Measurements from ENCODE around the gene ATP6AP1. TPM values are rescaled to one million over a fixed set of nuclear protein-coding genes. Genes with fewer than 3 reads are reported as not detected.

The ATP6AP1 gene
- total RNA-seq, 1 donor from 2014 or later = 52.6 TPM

GRCh38 chrX:154460326-154460725, 31.8 kb downstream of the ATP6AP1 start:
- DNase-seq (ENCODE audit: low spot score in 2 of 2) = no peak
- Histone ChIP-seq H3K4me1 (no peaks in the 10 kb centered on the region), H3K27ac (peak overlapping the region in 1 of 2 donors; percentile 82), H3K36me3 (peaks cover 12 to 14% of the 10 kb centered on the region in 2 donors), H3K9me3 (no peaks in the 10 kb centered on the region), H3K4me3 (peak overlapping the region in 1 of 2 donors; percentile 89), H3K27me3 (no peaks in the 10 kb centered on the region)
- TF ChIP-seq CTCF (IDR thresholded peaks at IDR 0.05) = peak in 1 of 3 experiments; percentile 15
- intact Hi-C loops (cut with DNase I) = no loop called here

- TF ChIP-seq CTCF (IDR thresholded peaks at IDR 0.05) = no peak
- intact Hi-C loops (cut with DNase I) = no loop called here
- Histone ChIP-seq H3K27ac (no peak overlapping the region), H3K27me3 (no peaks in the 10 kb centered on the region), H3K4me3 (no peak overlapping the region), H3K36me3 (peaks cover 31 to 32% of the 10 kb centered on the region in 2 donors), H3K9me3 (no peaks in the 10 kb centered on the region), H3K4me1 (no peaks in the 10 kb centered on the region)
- no peak for DNase-seq (ENCODE audit: low spot score in 2 of 2)
These were observed 33.9 kb downstream of the ATP6AP1 start for GRCh38 chrX:154462396-154462795.

GRCh38 chrX:154463611-154464220, 35.2 kb downstream of the ATP6AP1 start:
- no peak for DNase-seq (ENCODE audit: low spot score in 2 of 2)
- intact Hi-C loops (cut with DNase I) = no loop called here

GRCh38 chrX:154464806-154465365, 36.4 kb downstream of the ATP6AP1 start:
- DNase-seq (ENCODE audit: low spot score in 2 of 2) = no peak
- intact Hi-C loops (cut with DNase I) = no loop called here
- no peak for TF ChIP-seq CTCF (IDR thresholded peaks at IDR 0.05)
- H3K27me3 ChIP-seq = no peaks in the 10 kb centered on the region
- peaks cover 51 to 53% of the 10 kb centered on the region in 2 donors for H3K36me3 ChIP-seq
- H3K4me3 ChIP-seq = no peak overlapping the region
- no peaks in the 10 kb centered on the region for H3K4me1 ChIP-seq
- no peaks in the 10 kb centered on the region for H3K9me3 ChIP-seq
- H3K27ac ChIP-seq = no peak overlapping the region

More at GRCh38 chrX:154463611-154464220, 35.2 kb downstream of the ATP6AP1 start:
- no peaks in the 10 kb centered on the region for H3K9me3 ChIP-seq
- no peaks in the 10 kb centered on the region for H3K4me1 ChIP-seq
- peaks cover 43 to 44% of the 10 kb centered on the region in 2 donors for H3K36me3 ChIP-seq
- H3K27ac ChIP-seq = no peak overlapping the region
- no peaks in the 10 kb centered on the region for H3K27me3 ChIP-seq
- no peak for TF ChIP-seq CTCF (IDR thresholded peaks at IDR 0.05)
- H3K4me3 ChIP-seq = no peak overlapping the region

- Histone ChIP-seq H3K9me3 (no peaks in the 10 kb centered on the region), H3K27ac (no peak overlapping the region), H3K27me3 (no peaks in the 10 kb centered on the region), H3K4me1 (no peaks in the 10 kb centered on the region), H3K36me3 (peaks cover 58 to 60% of the 10 kb centered on the region in 2 donors), H3K4me3 (no peak overlapping the region)
- intact Hi-C loops (cut with DNase I) = no loop called here
- no peak for DNase-seq (ENCODE audit: low spot score in 2 of 2)
- no peak for TF ChIP-seq CTCF (IDR thresholded peaks at IDR 0.05)
These were observed 37.1 kb downstream of the ATP6AP1 start for GRCh38 chrX:154465601-154466000.

All from ascending aorta (tissue), 2 donors.